SK-N-MC (cell line): ENCODE results near the gene PTEN.

Experiments used
- EZH2 ChIP-seq: fragments of 200-600 bp; sonication (generic); IDR thresholded peaks from one replicate; pipeline ENCODE4 v1.6.1; 2017; ENCODE audit warnings: antibody characterized with exemption
- FOXP2 ChIP-seq: optimal IDR thresholded peaks from 2 replicates; pipeline ENCODE3; 2011; ENCODE audit warnings: mild to moderate bottlenecking, moderate library complexity; ENCODE audit not compliant: insufficient read depth; ENCODE audit errors: extremely low read length, control extremely low read depth

GRCh38 chr10:87915406-87915805 is 52.0 kb downstream of the PTEN start:
- TF ChIP-seq EZH2: no peak
- TF ChIP-seq FOXP2: no peak
